ENCODE results near the gene DNTT. TPM values are rescaled to one million over a fixed set of nuclear protein-coding genes. Genes with fewer than 3 reads are reported as not detected.

The DNTT gene
- total and polyA plus RNA-seq, 2 experiments from 2014 or later, result not detected

GRCh38 chr10:96269438-96270300 lies 34.6 kb upstream of the DNTT start (continued):
- no peak for TF ChIP-seq NANOG (IDR thresholded peaks at IDR 0.05; ENCODE audit: borderline replicate concordance)

DNA sequence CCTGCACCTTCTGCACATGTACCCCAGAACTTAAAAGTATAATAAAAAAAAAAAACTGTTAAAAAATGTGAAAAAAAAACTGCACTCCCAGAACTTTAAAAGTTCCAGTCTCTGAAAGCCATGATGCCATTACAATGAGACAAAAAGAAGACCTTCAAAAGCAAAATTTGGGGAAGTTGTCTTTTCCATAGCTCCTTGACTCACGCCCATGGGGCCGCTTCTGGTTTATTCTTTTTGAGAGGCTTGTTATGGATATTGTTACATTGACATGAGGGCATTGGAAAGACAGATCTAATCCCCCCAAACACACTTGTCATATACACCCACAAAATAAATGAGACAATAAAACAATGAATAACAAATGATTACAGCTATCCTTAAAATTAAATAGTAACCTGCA lies 33.7 kb upstream of the DNTT start:
- peaks cover 12% of the 10 kb centered on the region for H3K9me2 ChIP-seq (ENCODE audit: insufficient read depth)
- no peak overlapping the region; the same call in 1 of the 2 replicates for H2AFZ ChIP-seq
- H3K27me3 ChIP-seq (ENCODE audit: insufficient read depth), result no peaks in the 10 kb centered on the region
- no peaks in the 10 kb centered on the region for H3K9me3 Mint-ChIP-seq
- no peaks in the 10 kb centered on the region for H3K36me3 ChIP-seq (ENCODE audit: insufficient read depth)
- no peak overlapping the region for H3K4me3 ChIP-seq
- H3K4me2 ChIP-seq, result no peak overlapping the region
- DNase-seq (ENCODE audit: low spot score) (no peak), ATAC-seq (no peak)
- H3K27ac ChIP-seq (ENCODE audit: low read depth), result no peak overlapping the region
- no peaks in the 10 kb centered on the region for H3F3A ChIP-seq (replicated peaks; ENCODE audit: low read depth)
- no peak overlapping the region for H3K4me3 Mint-ChIP-seq
- H3K27ac Mint-ChIP-seq, result no peak overlapping the region
- no peaks in the 10 kb centered on the region for H4K20me1 ChIP-seq (replicated peaks; ENCODE audit: insufficient read depth)
- H3K27me3 Mint-ChIP-seq (ENCODE audit: insufficient read depth, low read depth, poor library complexity), result no peaks in the 10 kb centered on the region
- H3K36me3 Mint-ChIP-seq (ENCODE audit: low read depth), result no peaks in the 10 kb centered on the region
- no peaks in the 10 kb centered on the region for H3K79me2 ChIP-seq (replicated peaks; ENCODE audit: insufficient read depth)
- H3K4me1 ChIP-seq (ENCODE audit: insufficient read depth), result 0 out of 2 replicates have a peak, but pooled peaks cover 4% of the 10 kb centered on the region
- peaks cover 3% of the 10 kb centered on the region; the same call in 2 of the 3 replicates for H3K4me1 Mint-ChIP-seq
- no peak for TF ChIP-seq CREB1 (CRISPR knock-in tag; IDR thresholded peaks at IDR 0.05; ENCODE audit: low read depth)
- TF ChIP-seq ZNF462 (CRISPR knock-in tag; IDR thresholded peaks at IDR 0.05), result no peak
- TF ChIP-seq JUNB (IDR thresholded peaks at IDR 0.05; ENCODE audit: unreplicated experiment), result no peak
- TF ChIP-seq CTCF (conservative IDR thresholded peaks at IDR 0.05; ENCODE audit: low read depth in 2 of 2), result no peak
- TF ChIP-seq NANOG (IDR thresholded peaks at IDR 0.05; ENCODE audit: borderline replicate concordance), result no peak
- TF ChIP-seq ZNF114 (CRISPR knock-in tag; IDR thresholded peaks at IDR 0.05), result no peak
- TF ChIP-seq ZNF331 (CRISPR knock-in tag; IDR thresholded peaks at IDR 0.05; ENCODE audit: low read depth), result no peak
- TF ChIP-seq, protein P1, sequence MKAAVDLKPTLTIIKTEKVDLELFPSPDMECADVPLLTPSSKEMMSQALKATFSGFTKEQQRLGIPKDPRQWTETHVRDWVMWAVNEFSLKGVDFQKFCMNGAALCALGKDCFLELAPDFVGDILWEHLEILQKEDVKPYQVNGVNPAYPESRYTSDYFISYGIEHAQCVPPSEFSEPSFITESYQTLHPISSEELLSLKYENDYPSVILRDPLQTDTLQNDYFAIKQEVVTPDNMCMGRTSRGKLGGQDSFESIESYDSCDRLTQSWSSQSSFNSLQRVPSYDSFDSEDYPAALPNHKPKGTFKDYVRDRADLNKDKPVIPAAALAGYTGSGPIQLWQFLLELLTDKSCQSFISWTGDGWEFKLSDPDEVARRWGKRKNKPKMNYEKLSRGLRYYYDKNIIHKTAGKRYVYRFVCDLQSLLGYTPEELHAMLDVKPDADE (IDR thresholded peaks at IDR 0.05), result no peak
- no peak for TF ChIP-seq POLR2AphosphoS5 (IDR thresholded peaks at IDR 0.05; ENCODE audit: low read depth)
- TF ChIP-seq, protein P2, sequence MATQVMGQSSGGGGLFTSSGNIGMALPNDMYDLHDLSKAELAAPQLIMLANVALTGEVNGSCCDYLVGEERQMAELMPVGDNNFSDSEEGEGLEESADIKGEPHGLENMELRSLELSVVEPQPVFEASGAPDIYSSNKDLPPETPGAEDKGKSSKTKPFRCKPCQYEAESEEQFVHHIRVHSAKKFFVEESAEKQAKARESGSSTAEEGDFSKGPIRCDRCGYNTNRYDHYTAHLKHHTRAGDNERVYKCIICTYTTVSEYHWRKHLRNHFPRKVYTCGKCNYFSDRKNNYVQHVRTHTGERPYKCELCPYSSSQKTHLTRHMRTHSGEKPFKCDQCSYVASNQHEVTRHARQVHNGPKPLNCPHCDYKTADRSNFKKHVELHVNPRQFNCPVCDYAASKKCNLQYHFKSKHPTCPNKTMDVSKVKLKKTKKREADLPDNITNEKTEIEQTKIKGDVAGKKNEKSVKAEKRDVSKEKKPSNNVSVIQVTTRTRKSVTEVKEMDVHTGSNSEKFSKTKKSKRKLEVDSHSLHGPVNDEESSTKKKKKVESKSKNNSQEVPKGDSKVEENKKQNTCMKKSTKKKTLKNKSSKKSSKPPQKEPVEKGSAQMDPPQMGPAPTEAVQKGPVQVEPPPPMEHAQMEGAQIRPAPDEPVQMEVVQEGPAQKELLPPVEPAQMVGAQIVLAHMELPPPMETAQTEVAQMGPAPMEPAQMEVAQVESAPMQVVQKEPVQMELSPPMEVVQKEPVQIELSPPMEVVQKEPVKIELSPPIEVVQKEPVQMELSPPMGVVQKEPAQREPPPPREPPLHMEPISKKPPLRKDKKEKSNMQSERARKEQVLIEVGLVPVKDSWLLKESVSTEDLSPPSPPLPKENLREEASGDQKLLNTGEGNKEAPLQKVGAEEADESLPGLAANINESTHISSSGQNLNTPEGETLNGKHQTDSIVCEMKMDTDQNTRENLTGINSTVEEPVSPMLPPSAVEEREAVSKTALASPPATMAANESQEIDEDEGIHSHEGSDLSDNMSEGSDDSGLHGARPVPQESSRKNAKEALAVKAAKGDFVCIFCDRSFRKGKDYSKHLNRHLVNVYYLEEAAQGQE (IDR thresholded peaks at IDR 0.05; ENCODE audit: unreplicated experiment), result no peak
- TF ChIP-seq EZH2 (IDR thresholded peaks at IDR 0.05; ENCODE audit: low read depth, unreplicated experiment), result no peak
- no peak for TF ChIP-seq EZH2phosphoT487 (IDR thresholded peaks at IDR 0.05; ENCODE audit: unreplicated experiment)

Measured in GM23338 (cell line).